Right cardiac atrium (tissue), 5 donors: Measurements from ENCODE around the gene TAF6L. TPM values are rescaled to one million over a fixed set of nuclear protein-coding genes. Genes with fewer than 3 reads are reported as not detected.
"Not testable (repeated sequence)": the region's sequence is repeated elsewhere in the genome, so short reads cannot be mapped to it uniquely, and the experiment has no call there.

Source experiments
- ATAC-seq, 2 donors: fragments of 200-7000 bp; cut with Tn5 transposase; one replicate each; pipeline versions ENCODE4 v1.8.0 to v1.9.1; 2020; ENCODE audit warnings: moderate library complexity in 2 of 2, mild to moderate bottlenecking in 1 of 2
- DNase-seq, 3 donors: peaks; one replicate each; pipeline ENCODE4 v3.0.0-alpha.2; 2020
- H3K27ac ChIP-seq: one replicate; pipeline ENCODE4 v1.5.1; 2013; ENCODE audit warnings: mild to moderate bottlenecking, low read length, control low read depth, moderate library complexity
- H3K27me3 ChIP-seq: one replicate; pipeline ENCODE4 v1.6.1; 2013; ENCODE audit not compliant: control insufficient read depth, insufficient read depth
- H3K4me1 ChIP-seq: one replicate; pipeline ENCODE4 v1.6.1; 2013; ENCODE audit warnings: low read length; ENCODE audit not compliant: control insufficient read depth, insufficient read depth
- H3K4me3 ChIP-seq: one replicate; pipeline ENCODE4 v1.5.1; 2013; ENCODE audit warnings: low read length, control low read depth
- H3K9me3 ChIP-seq: one replicate; pipeline ENCODE4 v1.6.1; 2013; ENCODE audit warnings: low read length; ENCODE audit not compliant: control insufficient read depth
- WGBS: extraction: QIAGEN DNeasy Blood & Tissue Kit; methylation state at CpG from one replicate; pipeline ENCODE4 v1.1.7; 2013; 5-methylcytosine and 5-hydroxymethylcytosine counted together
- intact Hi-C, 4 donors: fragments of 100-400 bp; cut with DNase I; formaldehyde crosslinking; loops; one replicate each; pipeline versions ENCODE4 v1.11.0 to v1.14.0; 2022 to 2023
- polyA plus RNA-seq: library from polyadenylated mRNA; stranded (reverse); fragments of 200-250 nt; gene quantifications from one replicate; pipeline ENCODE4 v1.2.3, GENCODE V29; 2013
- total RNA-seq, 4 donors: library from RNA; stranded (reverse); fragmentation: NEBNext Ultra II Directional; extraction: Animal tissue kit (Norgen Biotek cat#: 25700); gene quantifications; one replicate each; pipeline ENCODE4 v1.2.1, GENCODE V29; 2021
- donor health status: healthy with polysubstance abuse.
- donor health status: DM: no; HTN: yes; CAD: no.
- donor health status: DM: no; HTN: no; CAD: no.
- donor health status: DM: no; HTN: yes; CAD: no; lungs with severe emphysema.
- donor health status: DM: yes; HTN: yes; CAD: no.

The TAF6L gene
- total and polyA plus RNA-seq, 5 donors: 8.0 to 17.1 (median 9.8) TPM

DNA sequence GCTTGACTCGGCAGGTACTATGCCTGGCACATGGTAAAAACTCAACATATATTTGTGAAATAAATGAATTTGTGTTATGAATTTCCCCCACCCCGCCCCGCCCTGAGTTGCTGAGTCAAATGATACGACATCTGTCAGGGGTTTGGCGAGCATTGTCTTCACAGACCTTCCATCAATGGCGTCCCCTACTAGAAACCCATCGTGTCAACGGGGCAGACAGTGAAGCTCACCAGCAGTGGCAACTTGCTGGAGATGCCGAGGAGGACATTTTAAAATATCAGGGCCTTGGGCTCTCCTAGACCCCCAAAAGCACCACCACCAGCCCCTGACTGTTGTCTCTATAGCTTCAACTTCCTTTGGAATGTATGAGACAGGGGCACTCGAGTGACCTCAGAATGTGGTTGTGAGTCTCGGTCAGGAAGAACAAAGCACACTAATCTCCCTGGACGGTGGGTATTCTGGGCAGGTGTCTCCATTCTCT, 34.8 kb downstream of the TAF6L start:
- H3K4me1 ChIP-seq: peaks cover 3% of the 10 kb centered on the region
- no peaks in the 10 kb centered on the region for H3K27me3 ChIP-seq
- DNase-seq (peak in 1 of 3 donors; percentile 44), ATAC-seq (peak in 1 of 2 donors; percentile 7)
- peak overlapping the region; percentile 95 for H3K27ac ChIP-seq
- no peaks in the 10 kb centered on the region for H3K9me3 ChIP-seq
- peak overlapping the region; percentile 79 for H3K4me3 ChIP-seq
- intact Hi-C loops: no loop called here
- 23% methylated on average over 12 of the region's 12 CpGs for WGBS

DNA sequence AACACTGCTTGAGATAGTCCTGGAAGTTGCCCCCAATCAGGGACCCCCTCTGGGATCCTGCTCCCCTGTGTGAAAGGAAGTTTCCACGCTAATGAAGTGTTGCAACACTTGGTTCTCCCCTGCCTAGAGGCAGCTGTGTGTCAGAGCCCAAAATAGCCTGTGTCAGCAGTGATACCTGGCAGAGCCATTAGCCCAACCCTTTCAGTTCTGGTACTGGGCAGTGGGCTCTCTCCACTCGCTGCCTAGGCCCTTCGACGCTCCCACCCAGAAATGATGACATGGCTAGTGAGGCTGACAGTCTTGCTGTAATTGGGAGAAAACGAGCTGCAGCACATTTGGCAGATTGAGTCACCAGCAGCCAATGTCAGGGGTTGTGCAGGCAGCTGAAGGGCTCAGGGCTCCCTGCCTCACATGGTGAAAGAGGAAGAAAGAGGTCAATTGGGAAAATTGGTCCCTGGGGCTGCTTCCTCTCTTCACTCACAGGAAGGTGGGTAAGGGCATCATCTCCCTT, 35.5 kb downstream of the TAF6L start:
- H3K4me1 ChIP-seq: peaks cover 3% of the 10 kb centered on the region
- ATAC-seq (peak; percentile 42 to 46), DNase-seq (peak in 1 of 3 donors; percentile 24)
- H3K4me3 ChIP-seq: no peak overlapping the region
- H3K9me3 ChIP-seq: no peaks in the 10 kb centered on the region
- intact Hi-C loops: no loop called here
- H3K27ac ChIP-seq: peak overlapping the region; percentile 95
- 47% methylated on average over 5 of the region's 5 CpGs for WGBS
- H3K27me3 ChIP-seq: no peaks in the 10 kb centered on the region

DNA sequence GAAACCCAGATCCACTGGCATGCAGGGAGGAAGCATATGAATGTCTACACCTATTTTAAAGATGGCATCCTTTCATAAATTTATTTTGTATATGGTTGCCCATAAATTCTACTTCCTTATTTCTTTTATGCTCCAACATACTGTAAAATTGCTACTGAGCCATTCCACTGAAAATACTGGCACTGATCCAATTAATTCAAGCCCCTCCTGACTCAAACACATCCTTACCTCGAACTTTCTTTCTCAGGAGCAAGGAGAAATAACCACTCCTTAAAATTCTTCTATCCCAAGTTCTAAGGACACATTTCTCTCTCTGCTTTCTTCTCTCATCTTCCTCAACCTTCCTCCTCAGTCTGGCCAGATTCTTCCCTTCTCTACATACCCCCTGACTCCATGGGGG, 39.6 kb downstream of the TAF6L start:
- Histone ChIP-seq H3K4me3 (no peak overlapping the region), H3K27ac (no peak overlapping the region), H3K4me1 (peaks cover 3% of the 10 kb centered on the region), H3K9me3 (no peaks in the 10 kb centered on the region), H3K27me3 (no peaks in the 10 kb centered on the region)
- 29% methylated on average over 1 of the region's 1 CpG for WGBS
- DNase-seq (peak in 1 of 3 donors; percentile 1), ATAC-seq (no peak)
- intact Hi-C loops: no loop called here

DNA sequence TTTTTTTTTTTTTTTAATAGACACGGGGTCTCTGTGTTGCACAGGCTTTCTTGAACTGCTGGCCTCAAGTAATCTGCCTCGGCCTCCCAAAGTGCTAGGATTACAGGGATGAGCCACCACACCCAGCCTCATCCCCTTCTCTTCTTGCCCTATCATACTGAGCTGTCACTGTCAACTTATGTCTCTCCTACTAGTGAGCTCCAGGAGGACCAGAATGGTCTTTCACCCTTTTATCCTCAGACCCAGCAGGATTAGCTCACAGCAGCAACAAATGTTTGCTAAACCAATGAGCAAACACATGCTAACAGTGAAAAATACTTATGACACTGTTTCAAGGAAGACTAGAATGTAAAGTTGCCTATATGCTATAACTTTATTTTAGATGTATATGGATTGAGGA, 40.5 kb downstream of the TAF6L start:
- ATAC-seq (no peak), DNase-seq (no peak)
- H3K4me3 ChIP-seq: no peak overlapping the region
- intact Hi-C loops: no loop called here
- no peaks in the 10 kb centered on the region for H3K4me1 ChIP-seq
- 77% methylated on average over 2 of the region's 2 CpGs for WGBS
- H3K27me3 ChIP-seq: no peaks in the 10 kb centered on the region
- no peaks in the 10 kb centered on the region for H3K9me3 ChIP-seq
- no peak overlapping the region for H3K27ac ChIP-seq

DNA sequence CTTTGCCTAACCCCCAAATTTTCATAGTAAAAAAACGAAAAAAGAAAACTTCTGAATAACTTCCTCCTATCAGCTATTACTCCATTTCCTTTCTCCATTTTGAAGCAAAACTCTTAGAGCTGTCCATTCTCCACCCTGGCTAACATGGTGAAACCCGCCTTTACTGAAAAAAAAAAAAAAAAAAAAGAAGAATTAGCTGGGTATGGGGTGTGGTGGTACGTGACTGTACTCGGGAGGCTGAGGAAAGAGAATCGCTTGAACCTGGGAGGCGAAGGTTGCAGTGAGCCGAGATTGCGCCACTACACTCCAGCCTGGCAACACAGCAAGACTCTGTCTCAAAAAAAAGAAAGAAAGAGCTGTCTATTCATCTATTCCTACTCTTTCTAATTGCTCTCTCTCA, 45.4 kb downstream of the TAF6L start:
- WGBS: 85% methylated on average over 8 of the region's 8 CpGs
- intact Hi-C loops: no loop called here
- no peak overlapping the region for H3K27ac ChIP-seq
- H3K4me1 ChIP-seq: no peaks in the 10 kb centered on the region
- H3K27me3 ChIP-seq: no peaks in the 10 kb centered on the region
- ATAC-seq (no peak), DNase-seq (no peak)
- H3K9me3 ChIP-seq: no peaks in the 10 kb centered on the region
- H3K4me3 ChIP-seq: no peak overlapping the region

DNA sequence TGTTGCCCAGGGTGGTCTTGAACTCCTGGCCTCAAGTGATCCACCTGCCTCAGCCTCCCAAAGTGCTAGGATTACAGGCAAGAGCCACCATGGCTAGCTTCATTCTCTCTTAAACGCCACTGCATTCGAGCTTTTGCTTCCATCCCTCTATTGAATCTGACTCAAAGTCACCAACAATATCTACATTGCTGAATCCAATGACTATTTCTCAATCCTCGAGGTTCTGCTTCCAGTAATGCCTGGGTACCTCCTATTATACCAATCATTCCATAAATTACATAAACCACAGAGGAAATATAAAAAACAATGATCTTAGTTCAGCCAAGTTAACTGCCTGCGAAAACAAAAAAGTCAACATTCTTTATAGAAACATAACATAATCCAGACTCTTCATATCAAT, 45.9 kb downstream of the TAF6L start:
- WGBS: 89% methylated on average over 4 of the region's 4 CpGs
- Histone ChIP-seq H3K4me1 (no peaks in the 10 kb centered on the region), H3K4me3 (no peak overlapping the region), H3K27ac (no peak overlapping the region), H3K27me3 (no peaks in the 10 kb centered on the region), H3K9me3 (no peaks in the 10 kb centered on the region)
- intact Hi-C loops: no loop called here
- DNase-seq (no peak), ATAC-seq (no peak)

DNA sequence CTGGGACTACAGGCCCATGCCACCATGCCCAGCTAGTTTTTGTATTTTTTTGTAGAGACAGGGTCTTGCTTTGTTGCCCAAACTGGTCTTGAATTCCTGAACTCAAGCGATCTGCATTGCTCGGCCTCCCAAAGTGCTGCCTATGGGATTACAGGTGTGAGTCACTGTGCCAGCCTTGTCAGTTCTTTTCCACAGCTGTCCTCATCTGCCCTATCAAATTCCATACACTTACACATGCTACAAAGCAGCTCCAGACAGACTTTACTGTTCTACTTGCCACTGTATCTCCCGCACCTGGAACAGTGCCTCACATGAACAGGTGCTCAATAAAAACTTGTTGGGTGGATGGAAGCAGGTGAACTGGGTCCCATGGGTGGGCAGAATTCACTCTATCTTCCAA, 52.5 kb downstream of the TAF6L start:
- no peaks in the 10 kb centered on the region for H3K4me1 ChIP-seq
- no peaks in the 10 kb centered on the region for H3K27me3 ChIP-seq
- H3K4me3 ChIP-seq: no peak overlapping the region
- no peak overlapping the region for H3K27ac ChIP-seq
- H3K9me3 ChIP-seq: no peaks in the 10 kb centered on the region
- intact Hi-C loops: no loop called here
- no peak for ATAC-seq
- no peak for DNase-seq
- 93% methylated on average over 3 of the region's 3 CpGs for WGBS

DNA sequence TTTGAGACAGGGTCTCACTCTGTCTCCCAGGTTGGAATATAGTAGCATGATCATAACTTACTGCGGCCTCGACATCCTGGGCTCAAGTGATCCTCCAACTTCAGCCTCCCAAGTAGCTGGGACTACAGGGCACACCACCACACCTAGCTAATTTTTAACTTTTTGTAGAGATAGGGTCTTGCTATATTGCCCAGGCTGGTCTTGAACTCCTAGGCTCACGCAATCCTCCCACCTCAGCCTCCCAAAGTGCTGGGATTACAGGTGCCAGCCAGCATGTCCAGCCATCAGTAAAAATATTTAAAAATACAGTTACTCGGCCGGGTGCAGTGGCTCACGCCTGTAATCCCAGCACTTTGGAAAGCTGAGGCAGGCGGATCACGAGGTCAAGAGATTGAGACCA, 56.9 kb downstream of the TAF6L start:
- WGBS: 93% methylated on average over 8 of the region's 8 CpGs
- intact Hi-C loops, H3K9me3 ChIP-seq, DNase-seq, H3K4me1 ChIP-seq, H3K27me3 ChIP-seq, H3K27ac ChIP-seq, ATAC-seq, H3K4me3 ChIP-seq: not testable (repeated sequence)

DNA sequence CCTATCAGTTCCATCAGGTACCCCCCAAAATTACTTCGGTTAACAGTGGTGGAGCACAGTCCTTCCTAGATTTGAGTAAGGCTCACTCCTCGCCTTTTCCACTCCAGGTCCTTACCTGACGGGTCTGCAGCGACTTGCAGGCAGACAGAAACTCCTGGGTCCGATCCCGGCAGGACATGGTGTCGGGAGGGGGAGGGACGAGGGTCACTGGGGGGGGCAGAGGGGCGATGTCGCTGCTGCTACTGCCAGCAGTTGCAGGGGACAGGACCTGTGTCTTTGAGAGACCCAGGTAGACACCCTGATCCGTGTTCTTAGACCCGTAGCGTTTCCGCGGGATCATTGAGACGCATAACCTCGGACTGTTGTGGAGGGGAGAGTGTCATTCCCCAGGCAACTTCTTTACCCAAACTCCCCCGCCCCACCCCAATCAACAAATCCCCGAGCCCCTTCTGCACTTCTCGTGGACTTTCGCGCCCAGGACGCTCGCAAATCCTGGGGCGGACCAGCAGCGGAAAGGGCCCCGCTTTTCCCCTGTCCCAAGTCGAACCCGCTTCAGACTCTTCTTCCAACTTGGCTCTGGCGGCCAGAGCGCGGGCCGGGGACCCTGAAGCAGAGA, 59.8 kb downstream of the TAF6L start:
- H3K9me3 ChIP-seq: no peaks in the 10 kb centered on the region
- peak overlapping the region; percentile 91 for H3K27ac ChIP-seq
- DNase-seq (peak in 2 of 3 donors; percentile 37 to 62), ATAC-seq (no peak)
- peak overlapping the region; percentile 86 for H3K4me3 ChIP-seq
- no peaks in the 10 kb centered on the region for H3K27me3 ChIP-seq
- intact Hi-C loops: loop anchor here in 1 of 4 donors (5.0 kb wide), 1 partner anchor 39 kb away; the partner anchor contains the start of gene TMEM223
- peaks cover 9% of the 10 kb centered on the region for H3K4me1 ChIP-seq
- WGBS: under 1% methylated on average over 33 of the region's 33 CpGs

DNA sequence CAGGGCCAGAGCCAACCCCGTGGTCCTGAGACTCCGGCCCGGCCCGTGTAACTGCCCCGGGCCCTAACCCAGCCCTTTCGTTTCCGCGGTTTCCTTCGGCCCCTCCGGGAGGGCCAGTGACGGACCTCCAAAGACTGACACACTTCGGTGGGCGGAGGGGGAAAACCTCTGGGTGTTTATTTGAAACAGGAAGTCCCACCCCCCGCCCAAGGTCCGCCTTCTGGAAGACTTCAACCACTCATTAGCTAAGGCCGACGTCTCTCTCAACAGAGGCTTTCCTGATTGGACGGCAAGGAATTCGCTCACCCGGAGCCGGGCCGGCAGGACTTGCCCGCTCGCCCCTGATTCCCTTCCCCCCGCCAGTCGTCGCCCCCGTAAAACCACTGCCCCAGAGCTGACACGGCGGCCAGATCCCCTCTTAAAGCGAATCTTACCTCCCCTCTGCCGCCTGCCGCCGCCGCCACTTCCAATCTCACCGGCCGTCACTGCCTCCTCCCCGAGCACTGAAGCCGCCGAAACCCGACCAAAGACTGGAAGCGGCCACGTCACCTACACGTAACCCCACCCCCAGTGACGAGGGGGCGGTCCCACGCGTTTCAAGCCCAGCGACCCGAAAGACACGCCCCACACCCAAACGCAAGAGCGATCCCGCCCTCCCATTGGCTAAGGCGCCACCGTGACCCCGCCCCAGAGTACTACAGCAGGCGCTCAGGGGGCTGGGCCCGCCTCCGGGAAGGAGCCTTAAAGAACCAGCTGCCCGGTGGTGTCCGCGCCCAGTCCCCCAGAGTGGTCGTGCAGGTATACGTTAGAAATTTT, 60.5 kb downstream of the TAF6L start, which contains the start of gene STX5:
Gene STX5 (minus strand): TSS at position 532 of the 816 bp plus-strand sequence. CDS start 808 bp downstream, outside the sequence.
- Histone ChIP-seq H3K4me3 (peak within 1 kb of the TSS; percentile 86), H3K4me1 (peaks cover 9% of the 10 kb centered on the region), H3K9me3 (no peaks in the 10 kb centered on the region), H3K27ac (peak within 1 kb of the TSS; percentile 96), H3K27me3 (no peaks in the 10 kb centered on the region)
- intact Hi-C loops: loop anchor here in 1 of 4 donors (5.0 kb wide), 1 partner anchor 39 kb away; the partner anchor contains the start of gene TMEM223
- under 1% methylated on average over 65 of the region's 65 CpGs for WGBS
- ATAC-seq (peak; percentile 98), DNase-seq (peak; percentile 100)
